Esophagus (tissue), 2 donors: Measurements from ENCODE around the gene RPIA. TPM values are rescaled to one million over a fixed set of nuclear protein-coding genes. Genes with fewer than 3 reads are reported as not detected.

Experiments used
- H3K27ac ChIP-seq, 2 donors: one replicate each; pipeline ENCODE4 v1.5.1; 2013; ENCODE audit warnings: low read depth in 2 of 2, mild to moderate bottlenecking in 2 of 2, inconsistent platforms in 1 of 2, low read length in 1 of 2, moderate library complexity in 1 of 2
- H3K27me3 ChIP-seq, 2 donors: one replicate each; pipeline ENCODE4 v1.6.1; 2013; ENCODE audit warnings: low read length in 2 of 2, control low read depth in 1 of 2, mild to moderate bottlenecking in 1 of 2; ENCODE audit not compliant: insufficient read depth in 2 of 2, control insufficient read depth in 1 of 2
- H3K36me3 ChIP-seq, 2 donors: one replicate each; pipeline ENCODE4 v1.6.1; 2013; ENCODE audit warnings: low read length in 1 of 2; ENCODE audit not compliant: control insufficient read depth in 2 of 2, insufficient read depth in 2 of 2
- H3K4me1 ChIP-seq, 2 donors: one replicate each; pipeline ENCODE4 v1.6.1; 2013; ENCODE audit warnings: low read length in 1 of 2; ENCODE audit not compliant: control insufficient read depth in 2 of 2, insufficient read depth in 2 of 2
- H3K4me3 ChIP-seq, 2 donors: one replicate each; pipeline ENCODE4 v1.5.1; 2013; ENCODE audit warnings: low read length in 2 of 2, mild to moderate bottlenecking in 2 of 2, low read depth in 1 of 2, moderate library complexity in 1 of 2
- H3K9me3 ChIP-seq, 2 donors: one replicate each; pipeline ENCODE4 v1.6.1; 2013; ENCODE audit warnings: mild to moderate bottlenecking in 2 of 2, low read depth in 1 of 2, low read length in 1 of 2, moderate library complexity in 1 of 2; ENCODE audit not compliant: control insufficient read depth in 2 of 2, insufficient read depth in 1 of 2
- WGBS, 2 donors: extraction: QIAGEN DNeasy Blood & Tissue Kit; methylation state at CpG; one replicate each; pipeline ENCODE4 v1.1.7; 2013; 5-methylcytosine and 5-hydroxymethylcytosine counted together
- polyA plus RNA-seq, 2 donors: library from polyadenylated mRNA; stranded (reverse); fragments of 200-250 nt; gene quantifications; one replicate each; pipeline ENCODE4 v1.2.3, GENCODE V29; 2013
- donor health status: healthy with polysubstance abuse.
- donor health status: Bipolar disorder and iron deficiency.

RPIA gene
- polyA plus RNA-seq, 2 donors = 18.9 to 20.1 TPM

- H3K9me3 ChIP-seq = no peaks in the 10 kb centered on the region
- no peaks in the 10 kb centered on the region for H3K4me1 ChIP-seq
- H3K27me3 ChIP-seq = no peaks in the 10 kb centered on the region
- H3K36me3 ChIP-seq = no peaks in the 10 kb centered on the region
- no peak overlapping the region for H3K27ac ChIP-seq
- no peak overlapping the region for H3K4me3 ChIP-seq
These were observed 28.9 kb downstream of the RPIA start for GRCh38 chr2:88720399-88720798.

- 99 to 100% methylated on average over 2 of the region's 2 CpGs for WGBS, 2 donors
- Histone ChIP-seq H3K27ac (no peak overlapping the region), H3K36me3 (no peaks in the 10 kb centered on the region), H3K9me3 (no peaks in the 10 kb centered on the region), H3K4me1 (no peaks in the 10 kb centered on the region), H3K27me3 (no peaks in the 10 kb centered on the region), H3K4me3 (no peak overlapping the region)
These were observed 29.8 kb downstream of the RPIA start for GRCh38 chr2:88721268-88721667.

GRCh38 chr2:88724643-88725332, 33.3 kb downstream of the RPIA start:
- H3K9me3 ChIP-seq = no peaks in the 10 kb centered on the region
- no peak overlapping the region for H3K27ac ChIP-seq
- WGBS, 2 donors = 63 to 94% methylated on average over 4 of the region's 4 CpGs
- H3K36me3 ChIP-seq = no peaks in the 10 kb centered on the region
- no peak overlapping the region for H3K4me3 ChIP-seq
- H3K27me3 ChIP-seq = no peaks in the 10 kb centered on the region
- H3K4me1 ChIP-seq = no peaks in the 10 kb centered on the region

GRCh38 chr2:88729061-88729745, 37.7 kb downstream of the RPIA start:
- H3K36me3 ChIP-seq = peaks cover 0 to under 1% of the 10 kb centered on the region in 2 donors
- WGBS, 2 donors = 90 to 91% methylated on average over 8 of the region's 8 CpGs
- no peaks in the 10 kb centered on the region for H3K4me1 ChIP-seq
- H3K27ac ChIP-seq = no peak overlapping the region
- H3K27me3 ChIP-seq = no peaks in the 10 kb centered on the region
- no peaks in the 10 kb centered on the region for H3K9me3 ChIP-seq
- no peak overlapping the region for H3K4me3 ChIP-seq

- H3K27me3 ChIP-seq = no peaks in the 10 kb centered on the region
- WGBS, 2 donors = 95 to 97% methylated on average over 4 of the region's 4 CpGs
These were observed 41.9 kb downstream of the RPIA start for GRCh38 chr2:88733155-88733902.

GRCh38 chr2:88735133-88735532, 43.7 kb downstream of the RPIA start:
- 57 to 62% methylated on average over 4 of the region's 4 CpGs for WGBS, 2 donors
- peak overlapping the region; percentile 59 to 84 for H3K27ac ChIP-seq

More at GRCh38 chr2:88733155-88733902, 41.9 kb downstream of the RPIA start:
- Histone ChIP-seq H3K36me3 (peaks cover 10 to 11% of the 10 kb centered on the region in 2 donors), H3K4me1 (no peaks in the 10 kb centered on the region), H3K27ac (peak overlapping the region in 1 of 2 donors; percentile 49), H3K4me3 (no peak overlapping the region), H3K9me3 (no peaks in the 10 kb centered on the region)

GRCh38 chr2:88735853-88736252, 44.4 kb downstream of the RPIA start:
- Histone ChIP-seq H3K27me3 (no peaks in the 10 kb centered on the region), H3K9me3 (no peaks in the 10 kb centered on the region), H3K36me3 (peaks cover 11 to 12% of the 10 kb centered on the region in 2 donors), H3K4me1 (no peaks in the 10 kb centered on the region), H3K27ac (peak overlapping the region; percentile 59 to 78), H3K4me3 (no peak overlapping the region)
- WGBS, 2 donors = 64 to 75% methylated on average over 6 of the region's 6 CpGs

More at GRCh38 chr2:88735133-88735532, 43.7 kb downstream of the RPIA start:
- no peaks in the 10 kb centered on the region for H3K27me3 ChIP-seq
- no peaks in the 10 kb centered on the region for H3K4me1 ChIP-seq
- H3K9me3 ChIP-seq = no peaks in the 10 kb centered on the region
- no peak overlapping the region for H3K4me3 ChIP-seq
- H3K36me3 ChIP-seq = peaks cover 11 to 12% of the 10 kb centered on the region in 2 donors

- H3K36me3 ChIP-seq = peaks cover 11 to 12% of the 10 kb centered on the region in 2 donors
These were observed 45.0 kb downstream of the RPIA start for GRCh38 chr2:88736437-88736836.

GRCh38 chr2:88737385-88737784, 45.9 kb downstream of the RPIA start:
- H3K36me3 ChIP-seq = peaks cover 11 to 12% of the 10 kb centered on the region in 2 donors
- no peaks in the 10 kb centered on the region for H3K9me3 ChIP-seq
- no peak overlapping the region for H3K27ac ChIP-seq
- no peaks in the 10 kb centered on the region for H3K27me3 ChIP-seq
- no peaks in the 10 kb centered on the region for H3K4me1 ChIP-seq
- H3K4me3 ChIP-seq = no peak overlapping the region
- 65 to 76% methylated on average over 4 of the region's 4 CpGs for WGBS, 2 donors

More at GRCh38 chr2:88736437-88736836, 45.0 kb downstream of the RPIA start:
- Histone ChIP-seq H3K4me1 (no peaks in the 10 kb centered on the region), H3K4me3 (no peak overlapping the region), H3K9me3 (no peaks in the 10 kb centered on the region), H3K27ac (peak overlapping the region; percentile 8 to 52), H3K27me3 (no peaks in the 10 kb centered on the region)
- 55 to 65% methylated on average over 8 of the region's 8 CpGs for WGBS, 2 donors
